Measurements from ENCODE around the gene ZNF646. TPM values are rescaled to one million over a fixed set of nuclear protein-coding genes. Genes with fewer than 3 reads are reported as not detected.

Gene ZNF646
- total and polyA plus RNA-seq, 2 of the 13 experiments (the other 11 are each of a cell fraction or from before 2014, with no cell fraction given): 3.4 to 10.9 TPM

- TF ChIP-seq, protein P1, sequence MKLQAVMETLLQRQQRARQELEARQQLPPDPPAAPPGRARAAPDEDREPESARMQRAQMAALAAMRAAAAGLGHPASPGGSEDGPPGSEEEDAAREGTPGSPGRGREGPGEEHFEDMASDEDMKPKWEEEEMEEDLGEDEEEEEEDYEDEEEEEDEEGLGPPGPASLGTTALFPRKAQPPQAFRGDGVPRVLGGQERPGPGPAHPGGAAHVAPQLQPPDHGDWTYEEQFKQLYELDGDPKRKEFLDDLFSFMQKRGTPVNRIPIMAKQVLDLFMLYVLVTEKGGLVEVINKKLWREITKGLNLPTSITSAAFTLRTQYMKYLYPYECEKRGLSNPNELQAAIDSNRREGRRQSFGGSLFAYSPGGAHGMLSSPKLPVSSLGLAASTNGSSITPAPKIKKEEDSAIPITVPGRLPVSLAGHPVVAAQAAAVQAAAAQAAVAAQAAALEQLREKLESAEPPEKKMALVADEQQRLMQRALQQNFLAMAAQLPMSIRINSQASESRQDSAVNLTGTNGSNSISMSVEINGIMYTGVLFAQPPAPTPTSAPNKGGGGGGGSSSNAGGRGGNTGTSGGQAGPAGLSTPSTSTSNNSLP (IDR thresholded peaks at IDR 0.05; ENCODE audit: low read depth, low read length): no peak
- TF ChIP-seq MYNN (CRISPR knock-in tag; IDR thresholded peaks at IDR 0.05; ENCODE audit: low read depth) (no peak), ZFP41 (CRISPR knock-in tag; IDR thresholded peaks at IDR 0.05; ENCODE audit: borderline replicate concordance) (no peak), ISX (CRISPR knock-in tag; conservative IDR thresholded peaks at IDR 0.05) (no peak), NAIF1 (CRISPR knock-in tag; IDR thresholded peaks at IDR 0.05; ENCODE audit: borderline replicate concordance) (peak; percentile 50; the same call in 1 of the 2 replicates), ZNF276 (CRISPR knock-in tag; IDR thresholded peaks at IDR 0.05; ENCODE audit: low read depth) (no peak), SYNCRIP (IDR thresholded peaks at IDR 0.05; ENCODE audit: insufficient read depth, low read depth, low read length) (no peak), SP4 (CRISPR knock-in tag; IDR thresholded peaks at IDR 0.05) (peak; percentile 82; the same call in 1 of the 2 replicates), ZNF670 (CRISPR knock-in tag; IDR thresholded peaks at IDR 0.05; ENCODE audit: borderline replicate concordance) (no peak), FOXP4 (CRISPR knock-in tag; IDR thresholded peaks at IDR 0.05) (peak; percentile 37; the same call in 1 of the 2 replicates), ZNF558 (CRISPR knock-in tag; IDR thresholded peaks at IDR 0.05; ENCODE audit: borderline replicate concordance) (peak; percentile 79; the same call in 1 of the 2 replicates), CAMTA2 (CRISPR knock-in tag; IDR thresholded peaks at IDR 0.05; ENCODE audit: borderline replicate concordance) (peak; percentile 20; the same call in 1 of the 2 replicates), ZNF512 (CRISPR knock-in tag; IDR thresholded peaks at IDR 0.05) (no peak), SIN3B (IDR thresholded peaks at IDR 0.05; ENCODE audit: low read length) (no peak)
- TF ChIP-seq, protein P2, sequence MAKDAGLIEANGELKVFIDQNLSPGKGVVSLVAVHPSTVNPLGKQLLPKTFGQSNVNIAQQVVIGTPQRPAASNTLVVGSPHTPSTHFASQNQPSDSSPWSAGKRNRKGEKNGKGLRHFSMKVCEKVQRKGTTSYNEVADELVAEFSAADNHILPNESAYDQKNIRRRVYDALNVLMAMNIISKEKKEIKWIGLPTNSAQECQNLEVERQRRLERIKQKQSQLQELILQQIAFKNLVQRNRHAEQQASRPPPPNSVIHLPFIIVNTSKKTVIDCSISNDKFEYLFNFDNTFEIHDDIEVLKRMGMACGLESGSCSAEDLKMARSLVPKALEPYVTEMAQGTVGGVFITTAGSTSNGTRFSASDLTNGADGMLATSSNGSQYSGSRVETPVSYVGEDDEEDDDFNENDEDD (CRISPR knock-in tag; IDR thresholded peaks at IDR 0.05; ENCODE audit: borderline replicate concordance): no peak; the same call in 1 of the 2 replicates
- TF ChIP-seq, protein P3, sequence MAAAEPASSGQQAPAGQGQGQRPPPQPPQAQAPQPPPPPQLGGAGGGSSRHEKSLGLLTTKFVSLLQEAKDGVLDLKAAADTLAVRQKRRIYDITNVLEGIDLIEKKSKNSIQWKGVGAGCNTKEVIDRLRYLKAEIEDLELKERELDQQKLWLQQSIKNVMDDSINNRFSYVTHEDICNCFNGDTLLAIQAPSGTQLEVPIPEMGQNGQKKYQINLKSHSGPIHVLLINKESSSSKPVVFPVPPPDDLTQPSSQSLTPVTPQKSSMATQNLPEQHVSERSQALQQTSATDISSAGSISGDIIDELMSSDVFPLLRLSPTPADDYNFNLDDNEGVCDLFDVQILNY (CRISPR knock-in tag; conservative IDR thresholded peaks at IDR 0.05): no peak
- TF ChIP-seq, protein P4, sequence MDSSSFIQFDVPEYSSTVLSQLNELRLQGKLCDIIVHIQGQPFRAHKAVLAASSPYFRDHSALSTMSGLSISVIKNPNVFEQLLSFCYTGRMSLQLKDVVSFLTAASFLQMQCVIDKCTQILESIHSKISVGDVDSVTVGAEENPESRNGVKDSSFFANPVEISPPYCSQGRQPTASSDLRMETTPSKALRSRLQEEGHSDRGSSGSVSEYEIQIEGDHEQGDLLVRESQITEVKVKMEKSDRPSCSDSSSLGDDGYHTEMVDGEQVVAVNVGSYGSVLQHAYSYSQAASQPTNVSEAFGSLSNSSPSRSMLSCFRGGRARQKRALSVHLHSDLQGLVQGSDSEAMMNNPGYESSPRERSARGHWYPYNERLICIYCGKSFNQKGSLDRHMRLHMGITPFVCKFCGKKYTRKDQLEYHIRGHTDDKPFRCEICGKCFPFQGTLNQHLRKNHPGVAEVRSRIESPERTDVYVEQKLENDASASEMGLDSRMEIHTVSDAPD (CRISPR knock-in tag; IDR thresholded peaks at IDR 0.05): no peak
These were observed 40.3 kb upstream of the ZNF646 start (continued) for GRCh38 chr16:31033709-31034492.
